ENCODE measurements around the gene STXBP5. TPM values are rescaled to one million over a fixed set of nuclear protein-coding genes. Genes with fewer than 3 reads are reported as not detected.

Gene STXBP5
- total RNA-seq, 1 experiment from 2014 or later: 10.1 TPM

- TF ChIP-seq, protein P1, sequence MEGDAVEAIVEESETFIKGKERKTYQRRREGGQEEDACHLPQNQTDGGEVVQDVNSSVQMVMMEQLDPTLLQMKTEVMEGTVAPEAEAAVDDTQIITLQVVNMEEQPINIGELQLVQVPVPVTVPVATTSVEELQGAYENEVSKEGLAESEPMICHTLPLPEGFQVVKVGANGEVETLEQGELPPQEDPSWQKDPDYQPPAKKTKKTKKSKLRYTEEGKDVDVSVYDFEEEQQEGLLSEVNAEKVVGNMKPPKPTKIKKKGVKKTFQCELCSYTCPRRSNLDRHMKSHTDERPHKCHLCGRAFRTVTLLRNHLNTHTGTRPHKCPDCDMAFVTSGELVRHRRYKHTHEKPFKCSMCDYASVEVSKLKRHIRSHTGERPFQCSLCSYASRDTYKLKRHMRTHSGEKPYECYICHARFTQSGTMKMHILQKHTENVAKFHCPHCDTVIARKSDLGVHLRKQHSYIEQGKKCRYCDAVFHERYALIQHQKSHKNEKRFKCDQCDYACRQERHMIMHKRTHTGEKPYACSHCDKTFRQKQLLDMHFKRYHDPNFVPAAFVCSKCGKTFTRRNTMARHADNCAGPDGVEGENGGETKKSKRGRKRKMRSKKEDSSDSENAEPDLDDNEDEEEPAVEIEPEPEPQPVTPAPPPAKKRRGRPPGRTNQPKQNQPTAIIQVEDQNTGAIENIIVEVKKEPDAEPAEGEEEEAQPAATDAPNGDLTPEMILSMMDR (IDR thresholded peaks at IDR 0.05; ENCODE audit: unreplicated experiment): no peak
- BruUV-seq (replicated peaks): no TSS peak
- H3K4me1 Mint-ChIP-seq (ENCODE audit: low read depth, unreplicated experiment): no peaks in the 10 kb centered on the region
- no peak overlapping the region for H3K4me3 Mint-ChIP-seq (ENCODE audit: low read depth, unreplicated experiment)
- no peaks in the 10 kb centered on the region for H3K9me3 Mint-ChIP-seq (ENCODE audit: low read depth, unreplicated experiment)
- H3K27me3 Mint-ChIP-seq (ENCODE audit: unreplicated experiment): no peaks in the 10 kb centered on the region
- intact Hi-C loops (cut with micrococcal nuclease; ENCODE audit: unreplicated experiment): no loop called here
- no peak for DNase-seq
- H3K36me3 Mint-ChIP-seq (ENCODE audit: insufficient read depth, unreplicated experiment): no peaks in the 10 kb centered on the region
- CTCF ChIA-PET: no interaction called here
- no peak overlapping the region for H3K27ac Mint-ChIP-seq (ENCODE audit: unreplicated experiment)
Observed at GRCh38 chr6:147238164-147238563, 33.9 kb downstream of the STXBP5 start.

DNA sequence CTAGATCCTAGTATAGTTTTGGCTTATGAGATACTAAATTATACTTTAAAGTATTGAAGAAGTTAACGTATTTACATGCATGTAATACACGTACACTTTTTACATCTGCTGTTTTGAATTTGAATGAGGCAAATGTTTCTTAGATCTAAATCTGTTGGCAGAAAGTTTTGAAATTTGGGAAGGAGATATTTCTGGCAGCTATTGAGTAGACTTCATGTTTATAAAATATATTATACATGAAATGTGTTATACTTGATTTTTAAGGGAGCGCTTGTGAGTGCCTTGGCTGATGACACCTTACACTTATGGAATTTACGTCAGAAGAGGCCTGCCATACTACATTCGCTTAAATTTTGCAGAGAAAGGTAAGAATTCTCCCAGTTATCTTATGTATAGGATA is 34.7 kb downstream of the STXBP5 start:
- no TSS peak for BruUV-seq (replicated peaks)
- no peak for DNase-seq
- H3K9me3 Mint-ChIP-seq (ENCODE audit: low read depth, unreplicated experiment): no peaks in the 10 kb centered on the region
- TF ChIP-seq, protein P1 (IDR thresholded peaks at IDR 0.05; ENCODE audit: unreplicated experiment): no peak
- H3K36me3 Mint-ChIP-seq (ENCODE audit: insufficient read depth, unreplicated experiment): no peaks in the 10 kb centered on the region
- H3K27me3 Mint-ChIP-seq (ENCODE audit: unreplicated experiment): no peaks in the 10 kb centered on the region
- intact Hi-C loops (cut with micrococcal nuclease; ENCODE audit: unreplicated experiment): no loop called here
- CTCF ChIA-PET: no interaction called here
- no peaks in the 10 kb centered on the region for H3K4me1 Mint-ChIP-seq (ENCODE audit: low read depth, unreplicated experiment)
- H3K27ac Mint-ChIP-seq (ENCODE audit: unreplicated experiment): no peak overlapping the region
- H3K4me3 Mint-ChIP-seq (ENCODE audit: low read depth, unreplicated experiment): no peak overlapping the region

GRCh38 chr6:147244832-147245231 is 40.6 kb downstream of the STXBP5 start:
- CTCF ChIA-PET: no interaction called here
- no TSS peak for BruUV-seq (replicated peaks)
- DNase-seq: no peak
- Mint-ChIP-seq H3K27me3 (ENCODE audit: unreplicated experiment) (no peaks in the 10 kb centered on the region), H3K27ac (ENCODE audit: unreplicated experiment) (no peak overlapping the region), H3K9me3 (ENCODE audit: low read depth, unreplicated experiment) (no peaks in the 10 kb centered on the region), H3K4me1 (ENCODE audit: low read depth, unreplicated experiment) (no peaks in the 10 kb centered on the region), H3K36me3 (ENCODE audit: insufficient read depth, unreplicated experiment) (no peaks in the 10 kb centered on the region), H3K4me3 (ENCODE audit: low read depth, unreplicated experiment) (no peak overlapping the region)
- TF ChIP-seq, protein P1 (IDR thresholded peaks at IDR 0.05; ENCODE audit: unreplicated experiment): no peak
- intact Hi-C loops (cut with micrococcal nuclease; ENCODE audit: unreplicated experiment): no loop called here

GRCh38 chr6:147245693-147246092 is 41.5 kb downstream of the STXBP5 start:
- no peaks in the 10 kb centered on the region for H3K4me1 Mint-ChIP-seq (ENCODE audit: low read depth, unreplicated experiment)
- no TSS peak for BruUV-seq (replicated peaks)
- TF ChIP-seq, protein P1 (IDR thresholded peaks at IDR 0.05; ENCODE audit: unreplicated experiment): no peak
- H3K27ac Mint-ChIP-seq (ENCODE audit: unreplicated experiment): no peak overlapping the region
- no peaks in the 10 kb centered on the region for H3K27me3 Mint-ChIP-seq (ENCODE audit: unreplicated experiment)
- H3K9me3 Mint-ChIP-seq (ENCODE audit: low read depth, unreplicated experiment): no peaks in the 10 kb centered on the region
- no peaks in the 10 kb centered on the region for H3K36me3 Mint-ChIP-seq (ENCODE audit: insufficient read depth, unreplicated experiment)
- intact Hi-C loops (cut with micrococcal nuclease; ENCODE audit: unreplicated experiment): no loop called here
- no peak overlapping the region for H3K4me3 Mint-ChIP-seq (ENCODE audit: low read depth, unreplicated experiment)
- CTCF ChIA-PET: interaction anchor here (0.6 kb wide), 1 partner anchor 186 kb away, joined by 3 read pairs; no protein-coding TSS in a partner anchor
- DNase-seq: no peak

All from Calu3 (cell line).